ENCODE data around the gene CACNG5. TPM values are rescaled to one million over a fixed set of nuclear protein-coding genes. Genes with fewer than 3 reads are reported as not detected.

CACNG5 gene
- total RNA-seq, 1 donor from 2014 or later, result not detected

DNA sequence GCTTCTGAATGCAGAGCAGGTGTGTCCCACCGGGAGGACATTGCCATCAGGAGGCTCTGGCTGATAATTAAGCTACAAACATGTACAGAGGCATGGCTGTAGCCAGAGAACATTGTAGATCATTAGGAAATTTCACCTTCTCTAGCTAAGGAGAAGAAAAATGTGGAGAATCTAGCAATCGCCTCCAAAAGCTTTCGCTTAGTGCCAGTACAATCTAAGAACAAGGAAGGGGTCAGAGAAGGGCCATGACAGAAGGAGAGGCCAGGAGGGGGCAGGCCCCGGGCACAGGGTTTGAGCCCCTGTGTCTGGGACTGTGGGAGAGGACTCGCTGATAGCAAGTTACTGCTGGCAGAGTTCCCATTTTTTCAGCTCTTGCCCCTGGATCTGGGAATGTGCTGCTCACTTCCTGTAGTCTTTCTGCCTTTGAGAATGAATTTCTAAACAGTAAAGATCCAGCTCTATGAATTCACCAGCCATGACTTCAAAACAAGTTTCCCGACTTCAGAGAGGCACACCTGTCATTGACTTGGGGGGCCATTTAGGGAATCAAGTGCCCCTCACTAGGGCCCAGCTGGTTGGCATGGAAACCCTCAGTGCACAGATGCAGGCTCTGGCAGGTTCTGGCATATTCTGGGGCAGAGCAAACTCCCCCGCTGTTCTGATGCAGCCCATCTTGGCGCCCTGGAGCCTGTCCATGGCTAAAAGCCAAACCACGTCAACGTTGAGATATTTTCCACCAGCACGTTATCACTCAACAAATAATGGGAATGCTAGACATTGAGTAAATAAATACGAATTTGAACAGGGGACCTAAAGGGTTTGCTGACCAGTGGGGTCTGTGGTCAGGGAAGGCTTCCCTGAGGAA is 70.1 kb downstream of the CACNG5 start:
- peak; percentile 60 for DNase-seq (ENCODE audit: low read depth, low spot score)

DNA sequence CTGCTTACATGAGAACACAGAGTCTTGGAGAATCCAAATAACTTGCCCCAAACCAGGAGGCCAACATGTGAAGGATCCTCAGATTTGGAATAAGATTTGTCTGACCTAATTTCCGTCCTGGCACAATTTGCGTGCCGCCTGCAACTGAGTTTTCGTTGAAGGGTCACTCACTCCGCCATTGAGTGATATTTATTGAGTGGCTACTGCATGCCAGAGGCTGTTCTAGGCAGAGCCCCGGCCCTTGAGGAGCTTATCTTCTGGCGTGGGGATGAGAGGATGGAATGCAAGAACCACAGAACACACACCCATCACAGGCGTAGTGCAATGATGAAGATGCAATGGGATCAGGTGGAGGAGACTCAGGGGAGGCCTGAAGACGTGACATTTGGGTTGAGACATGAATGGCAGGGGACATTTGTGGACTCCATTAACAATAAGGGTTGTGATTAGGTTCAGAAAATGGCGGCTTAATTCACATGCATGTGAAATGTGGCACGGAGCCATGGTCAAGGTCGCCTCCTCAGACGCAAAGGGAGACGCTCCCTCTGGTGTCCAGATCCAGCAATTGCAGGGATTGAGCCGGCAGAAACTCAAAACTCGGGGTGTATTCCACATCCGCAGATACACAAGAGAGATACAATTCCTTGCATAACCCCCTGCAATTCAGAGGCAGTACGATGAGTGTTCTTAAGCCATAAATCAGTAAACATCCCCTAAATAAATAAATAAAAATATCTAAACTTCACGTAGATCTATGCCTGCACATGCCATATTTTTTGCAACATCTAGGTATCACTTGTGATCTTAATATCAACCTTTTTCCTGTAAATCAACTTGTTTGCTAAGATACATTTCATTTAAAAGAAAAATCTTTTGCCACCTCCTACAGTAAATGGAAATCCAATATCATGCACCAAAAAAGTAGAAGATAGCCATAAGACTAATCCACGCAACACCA is 71.7 kb downstream of the CACNG5 start:
- DNase-seq (ENCODE audit: low read depth, low spot score), result peak; percentile 46

DNA sequence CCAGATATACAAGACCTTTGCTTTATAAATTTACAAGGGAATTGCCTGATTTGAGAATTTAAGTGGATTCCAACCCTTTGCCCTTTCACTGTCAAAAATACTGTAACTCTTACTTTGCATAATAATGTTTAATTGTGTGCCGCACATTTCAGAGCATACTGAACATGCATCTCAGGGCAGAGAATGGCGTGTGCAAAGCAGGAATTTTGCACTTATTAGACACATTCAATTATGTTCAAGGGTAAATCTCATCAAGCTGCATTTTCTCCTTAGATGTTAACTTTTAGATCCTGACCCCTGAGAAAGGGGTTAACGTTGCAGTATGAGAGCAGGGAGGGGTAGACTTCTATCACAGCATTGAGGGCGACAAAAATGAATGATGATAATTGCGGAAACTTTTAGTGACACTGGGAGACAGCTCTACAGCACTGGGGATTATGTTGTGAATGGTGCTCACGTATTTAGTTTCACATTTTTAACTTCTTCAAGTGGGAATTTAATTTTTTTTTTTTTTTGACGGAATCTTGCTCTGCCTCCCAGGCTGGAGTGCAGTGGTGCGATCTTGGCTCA is 75.0 kb downstream of the CACNG5 start:
- no peak for DNase-seq (ENCODE audit: low read depth, low spot score)

DNA sequence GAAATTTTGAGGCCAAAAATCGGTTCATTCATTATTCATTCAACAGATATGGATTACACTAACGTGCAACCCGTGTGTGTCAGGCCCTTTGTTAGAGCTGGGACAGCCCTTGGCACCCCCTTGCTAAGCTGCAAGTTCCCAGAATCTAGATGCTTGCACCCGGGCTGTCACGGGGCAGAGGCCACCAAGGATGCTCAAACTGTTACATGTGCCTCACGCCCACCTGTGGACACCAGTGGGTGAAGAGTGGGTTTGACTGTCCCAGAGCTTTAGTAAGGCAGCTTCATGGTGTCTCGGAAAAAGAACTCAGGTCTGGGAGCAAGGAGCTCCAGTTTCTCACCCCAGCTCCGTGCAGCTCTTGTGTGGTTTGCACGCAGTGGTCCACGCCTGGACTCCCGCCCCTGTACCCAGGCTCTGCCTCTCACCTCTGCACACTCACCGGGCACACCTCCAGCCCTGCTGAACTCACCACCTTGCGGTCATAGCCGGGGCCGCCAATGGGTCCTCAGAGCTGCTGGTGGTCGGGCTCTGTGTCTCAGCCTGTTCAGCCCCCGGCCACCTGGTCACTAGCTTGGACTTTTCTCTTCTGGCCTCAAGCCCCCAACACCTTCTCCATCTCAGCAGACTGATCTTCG is 75.9 kb downstream of the CACNG5 start:
- DNase-seq (ENCODE audit: low read depth, low spot score), result no peak

DNA sequence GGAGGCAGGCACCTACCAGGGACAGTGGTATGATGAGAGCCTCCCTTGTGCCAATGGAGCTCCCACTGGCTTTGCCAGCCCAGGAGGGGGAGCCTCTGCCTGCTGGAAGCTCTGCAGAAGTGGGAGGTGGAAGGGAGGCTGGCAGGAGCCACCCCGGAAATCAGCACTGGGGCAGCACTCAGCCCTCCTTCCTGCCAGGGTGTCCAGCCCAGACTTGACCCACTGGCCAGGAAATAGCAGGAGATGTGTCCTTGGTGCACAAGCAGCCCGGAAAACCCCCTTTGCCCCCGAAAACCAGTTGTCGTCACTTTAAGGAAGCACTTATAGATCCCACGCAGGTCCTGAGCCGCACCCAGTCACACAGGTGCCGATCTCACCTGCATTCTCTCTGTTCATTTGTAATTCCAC is 80.3 kb downstream of the CACNG5 start:
- no peak for DNase-seq (ENCODE audit: low read depth, low spot score)

DNA sequence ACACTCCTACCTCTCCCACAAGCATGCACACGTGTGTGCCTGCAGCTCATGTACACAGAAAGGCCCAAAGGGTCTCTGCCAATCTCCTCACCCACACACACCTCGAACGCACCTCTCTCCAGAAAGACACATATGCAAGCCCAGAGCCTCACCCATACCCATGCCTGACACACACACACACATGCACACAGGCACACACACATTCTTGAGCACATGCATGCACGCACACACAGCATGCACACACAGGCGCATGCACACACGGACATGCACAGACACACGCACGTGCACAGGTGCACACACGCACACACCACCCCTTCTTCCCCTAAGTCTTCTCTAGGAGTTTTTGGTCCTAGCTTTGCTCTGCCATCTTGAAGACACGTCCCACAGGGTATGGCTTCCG is 80.9 kb downstream of the CACNG5 start:
- DNase-seq (ENCODE audit: low read depth, low spot score), result no peak

DNA sequence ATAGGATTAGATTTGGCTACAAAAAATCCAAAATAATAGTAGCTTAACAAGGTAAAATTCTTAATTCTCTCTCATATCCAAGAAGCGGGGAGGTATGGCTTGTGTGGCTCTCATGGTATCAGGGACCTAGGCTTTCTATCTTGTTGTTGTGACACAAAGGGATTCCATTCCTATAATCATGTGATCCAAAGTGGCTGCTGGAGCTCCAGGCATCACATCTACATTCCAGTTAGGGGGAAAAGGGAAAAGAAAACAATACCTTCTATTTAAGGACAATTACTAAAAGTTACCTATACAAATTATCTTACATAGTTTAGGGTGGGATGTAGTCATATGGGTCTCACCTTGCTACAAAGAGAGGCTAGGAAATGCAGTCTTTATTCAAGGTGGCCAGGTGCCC is 82.0 kb downstream of the CACNG5 start:
- no peak for DNase-seq (ENCODE audit: low read depth, low spot score)

DNA sequence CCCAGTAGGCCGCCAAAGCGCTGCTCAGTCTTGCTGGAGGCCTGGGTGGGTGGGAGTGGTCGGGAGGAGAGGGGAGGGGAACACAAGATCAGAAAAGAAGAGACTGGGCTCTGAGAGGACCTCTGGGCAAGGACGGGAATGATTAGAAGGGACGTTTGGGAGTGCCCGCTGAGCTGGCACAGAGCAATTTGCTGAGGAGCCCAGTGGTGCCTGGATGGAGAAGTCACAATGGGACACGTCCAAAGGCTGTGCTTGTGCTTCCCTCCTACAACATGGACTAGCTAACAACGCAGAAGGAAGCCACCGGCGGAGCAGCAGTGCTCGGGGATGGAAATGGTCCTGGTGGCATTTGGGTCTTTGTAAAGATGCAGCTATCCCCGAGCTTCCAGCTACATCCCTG is 84.0 kb downstream of the CACNG5 start:
- DNase-seq (ENCODE audit: low read depth, low spot score), result no peak

DNA sequence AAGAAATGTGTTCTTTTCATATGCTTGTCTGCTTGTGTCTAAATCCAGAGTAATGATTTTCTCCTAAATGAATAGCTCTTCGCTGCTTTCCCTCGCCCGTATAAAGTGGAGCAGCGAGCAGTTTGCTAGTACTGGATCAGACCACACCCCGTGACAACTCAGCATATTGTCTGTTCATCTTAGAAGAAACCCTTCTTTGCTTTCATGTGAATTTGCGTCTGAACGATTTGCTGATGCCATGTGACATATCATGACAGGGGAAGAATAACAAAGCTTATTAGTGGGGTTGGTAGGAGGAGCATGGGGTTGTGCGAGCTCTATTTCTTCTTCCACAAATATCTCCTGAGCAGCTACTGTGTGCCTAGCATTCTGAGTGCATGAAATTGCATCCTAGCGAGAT is 85.5 kb downstream of the CACNG5 start:
- DNase-seq (ENCODE audit: low read depth, low spot score), result no peak

DNA sequence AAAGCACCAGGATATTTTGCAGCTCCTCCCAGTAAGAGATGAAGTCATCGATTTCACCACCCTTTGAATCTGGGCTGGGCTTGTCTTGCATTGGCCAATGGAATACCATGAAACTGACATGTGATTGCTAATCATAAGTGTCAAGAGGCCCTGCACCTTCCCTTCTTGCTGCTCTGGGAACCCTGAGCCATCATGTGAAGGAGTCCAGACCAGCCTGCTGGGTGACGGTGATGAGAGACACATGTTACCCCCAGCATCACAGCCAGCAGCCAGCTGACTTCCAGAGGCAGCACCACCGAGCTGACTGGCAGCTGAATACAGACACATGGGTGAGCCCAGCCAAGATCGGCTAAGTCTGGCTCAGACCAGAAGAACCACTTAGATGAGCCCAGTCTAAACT is 86.0 kb downstream of the CACNG5 start:
- no peak for DNase-seq (ENCODE audit: low read depth, low spot score)

DNA sequence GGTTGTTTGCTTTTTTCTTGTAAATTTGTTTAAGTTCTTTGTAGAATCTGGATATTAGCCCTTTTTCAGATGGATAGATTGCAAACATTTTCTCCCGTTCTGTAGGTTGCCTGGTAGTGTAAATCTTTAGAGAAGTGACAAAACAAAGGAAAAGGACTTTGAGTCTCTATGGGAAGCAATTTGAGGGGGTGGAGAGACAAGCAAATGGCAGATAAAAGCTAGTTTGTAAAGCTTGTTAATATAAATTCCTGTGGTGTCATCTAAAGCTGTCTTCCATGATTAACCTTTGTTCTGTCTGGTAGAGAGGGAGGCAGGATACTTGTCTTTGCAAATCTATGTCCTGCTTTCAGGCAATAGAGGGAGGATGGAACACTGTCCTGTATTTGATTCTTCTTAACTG is 89.0 kb downstream of the CACNG5 start:
- no peak for DNase-seq (ENCODE audit: low read depth, low spot score)

DNA sequence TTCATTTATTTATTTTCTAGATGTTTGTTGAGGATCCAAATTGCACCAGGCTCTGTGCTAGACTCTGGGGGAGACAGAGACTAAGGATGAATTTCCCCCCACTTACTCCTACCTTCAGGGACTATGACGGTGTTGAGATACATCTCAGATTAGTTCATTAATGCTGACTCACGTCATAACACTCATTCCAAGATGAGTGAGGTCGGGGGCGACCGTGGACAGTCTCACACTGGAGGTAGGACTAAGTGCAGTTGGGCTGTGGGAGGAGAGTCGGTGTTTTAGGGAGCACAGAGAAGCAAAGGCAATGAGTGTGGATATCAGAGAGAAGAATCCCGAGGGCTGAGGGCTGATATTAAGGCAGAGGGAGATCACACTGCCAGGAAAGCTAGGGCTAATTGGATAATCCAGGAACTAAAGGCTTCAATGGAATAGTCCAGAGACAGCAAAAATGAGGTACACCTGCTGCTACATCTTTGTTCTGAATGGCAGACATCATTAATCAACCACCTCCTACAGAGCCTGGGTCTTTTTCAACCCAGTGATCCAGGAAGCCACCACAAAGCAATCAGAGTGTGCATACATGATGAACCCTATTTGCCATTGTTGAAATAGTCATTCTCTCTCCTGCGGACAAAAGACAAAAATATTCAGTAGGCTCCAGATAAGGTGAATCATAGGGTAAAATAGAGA is 91.0 kb downstream of the CACNG5 start:
- DNase-seq (ENCODE audit: low read depth, low spot score), result no peak

DNA sequence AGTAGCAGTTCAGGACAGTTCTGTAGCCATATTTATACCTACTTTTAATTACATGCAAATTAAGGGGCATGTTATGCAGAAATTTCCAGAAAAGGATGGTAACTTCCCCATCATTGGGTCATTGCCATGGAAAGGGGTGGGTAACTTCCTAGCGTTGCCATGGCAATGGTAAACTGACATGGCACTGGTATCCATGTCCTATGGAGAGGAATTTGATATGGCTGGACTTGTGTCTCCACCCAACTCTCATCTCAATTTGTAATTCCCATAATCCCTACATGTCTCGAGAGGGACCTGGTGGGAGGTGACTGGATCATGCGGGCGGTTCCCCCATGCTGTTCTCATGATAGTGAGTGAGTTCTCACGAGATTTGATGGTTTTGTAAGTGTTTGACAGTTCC is 94.0 kb downstream of the CACNG5 start:
- DNase-seq (ENCODE audit: low read depth, low spot score), result no peak

DNA sequence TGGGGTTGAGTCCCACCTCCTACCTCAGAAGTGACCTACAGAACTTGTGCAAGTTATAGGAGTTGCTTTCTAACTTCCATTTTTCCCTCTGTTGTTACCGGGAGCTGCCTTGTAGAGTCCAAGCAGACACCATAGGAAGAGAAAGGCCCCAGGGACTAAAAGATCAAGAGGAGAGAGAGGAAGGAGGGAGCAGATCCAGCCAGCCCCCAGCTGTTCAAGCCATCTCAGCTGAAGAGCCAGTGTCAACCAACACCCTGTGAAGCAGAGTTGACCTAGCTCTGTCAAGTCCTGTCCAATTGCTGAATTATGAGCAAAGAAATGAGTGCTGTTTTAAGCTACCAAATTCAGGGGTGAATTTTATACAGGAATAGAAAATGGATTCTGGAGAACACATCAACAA is 94.7 kb downstream of the CACNG5 start:
- DNase-seq (ENCODE audit: low read depth, low spot score), result no peak

DNA sequence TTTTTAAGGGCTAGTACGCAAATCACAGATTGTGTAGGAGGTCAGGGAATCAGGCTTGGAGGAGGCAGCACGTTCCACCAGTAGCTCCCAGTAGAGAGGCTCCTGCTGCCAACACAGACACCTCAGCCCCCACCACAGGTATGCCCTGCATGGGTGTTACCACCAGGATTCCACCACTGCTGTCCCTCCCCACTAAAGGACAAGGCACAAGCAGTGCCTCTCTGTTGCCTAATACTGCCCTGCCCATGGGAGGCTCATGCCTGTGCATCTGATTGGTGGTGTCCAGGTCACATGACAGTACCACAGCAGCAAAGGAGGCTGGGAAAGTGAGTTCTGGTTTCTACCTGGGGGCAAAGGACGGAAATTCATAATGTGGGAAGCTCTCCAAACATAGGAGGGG is 96.0 kb downstream of the CACNG5 start:
- no peak for DNase-seq (ENCODE audit: low read depth, low spot score)

DNA sequence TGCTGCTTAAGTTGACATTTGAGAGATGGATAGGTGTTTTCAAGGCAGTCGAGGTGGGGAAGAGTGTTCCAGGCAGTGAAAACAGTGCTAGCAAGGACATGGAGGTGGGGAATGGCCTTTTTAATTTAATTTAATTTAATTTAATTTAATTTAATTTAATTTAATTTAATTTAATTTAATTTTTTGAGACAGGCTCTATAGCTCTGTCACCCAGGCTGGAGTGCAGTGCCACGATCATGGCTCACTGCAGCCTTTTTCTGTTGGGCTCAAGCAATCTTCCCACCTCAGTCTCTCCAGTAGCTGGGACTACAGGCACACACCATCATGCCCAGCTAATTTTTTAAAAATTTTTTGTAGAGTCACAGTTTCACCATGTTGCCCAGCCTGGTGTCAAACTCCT is 97.4 kb downstream of the CACNG5 start:
- DNase-seq (ENCODE audit: low read depth, low spot score), result no peak

DNA sequence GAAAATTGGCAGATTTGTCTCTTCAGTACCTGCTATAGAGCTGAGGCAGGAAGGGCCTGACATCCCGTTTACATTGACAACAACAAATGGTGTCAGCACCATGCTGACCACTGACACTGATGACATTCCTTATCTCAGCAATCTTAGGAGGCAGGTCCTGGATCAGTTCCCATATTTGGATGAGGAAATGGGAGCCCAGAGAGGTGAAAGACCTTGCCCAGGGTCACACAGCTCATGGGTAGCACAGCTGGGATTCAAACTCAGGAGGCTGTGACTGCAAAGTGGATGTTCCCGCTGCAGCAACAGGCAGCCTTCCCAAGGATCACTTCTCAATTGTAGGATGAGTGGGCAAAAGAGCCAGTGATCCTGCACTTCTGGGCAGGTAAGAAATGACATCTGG is 99.1 kb downstream of the CACNG5 start:
- DNase-seq (ENCODE audit: low read depth, low spot score), result no peak
